Pericardium fibroblast (primary cell): ENCODE data around the gene TDP1. TPM values are rescaled to one million over a fixed set of nuclear protein-coding genes. Genes with fewer than 3 reads are reported as not detected.

Source experiments
- total RNA-seq: library from RNA; depleted of rRNA; stranded (reverse); fragments of >200 nt; gene quantifications from 2 replicates; pipeline ENCODE4 v1.2.3, GENCODE V29; 2015

The TDP1 gene
- total RNA-seq, result 7.6 and 9.2 TPM in 2 replicates

GRCh38 chr14:89955745-89956660 is at the start of gene TDP1:
TSS of gene TDP1 (plus strand) at chr14:89955927. CDS start at chr14:89963115, 7,188 bp downstream.

GRCh38 chr14:89954070-89955021 is 1.4 kb upstream of the TDP1 start, which contains the start of gene EFCAB11:
TSS of gene EFCAB11 (minus strand) at chr14:89954730. CDS start at chr14:89954660, 70 bp downstream.

GRCh38 chr14:90061685-90062126 is 106.0 kb downstream of the TDP1 start, which contains the start of gene KCNK13:
TSS of gene KCNK13 (plus strand) at chr14:90061994. CDS start at chr14:90062206, 212 bp downstream.

Other genes with a start within 250 kb of the TDP1 start
- 2.2 and 5.9 TPM in 2 replicates for gene EFCAB11, start 1.2 kb upstream of the TDP1 start, total RNA-seq
- not detected in 2 replicates for gene KCNK13, start 106.1 kb downstream of the TDP1 start, total RNA-seq